ENCODE data around the gene HECW1.

HECW1 gene

DNA sequence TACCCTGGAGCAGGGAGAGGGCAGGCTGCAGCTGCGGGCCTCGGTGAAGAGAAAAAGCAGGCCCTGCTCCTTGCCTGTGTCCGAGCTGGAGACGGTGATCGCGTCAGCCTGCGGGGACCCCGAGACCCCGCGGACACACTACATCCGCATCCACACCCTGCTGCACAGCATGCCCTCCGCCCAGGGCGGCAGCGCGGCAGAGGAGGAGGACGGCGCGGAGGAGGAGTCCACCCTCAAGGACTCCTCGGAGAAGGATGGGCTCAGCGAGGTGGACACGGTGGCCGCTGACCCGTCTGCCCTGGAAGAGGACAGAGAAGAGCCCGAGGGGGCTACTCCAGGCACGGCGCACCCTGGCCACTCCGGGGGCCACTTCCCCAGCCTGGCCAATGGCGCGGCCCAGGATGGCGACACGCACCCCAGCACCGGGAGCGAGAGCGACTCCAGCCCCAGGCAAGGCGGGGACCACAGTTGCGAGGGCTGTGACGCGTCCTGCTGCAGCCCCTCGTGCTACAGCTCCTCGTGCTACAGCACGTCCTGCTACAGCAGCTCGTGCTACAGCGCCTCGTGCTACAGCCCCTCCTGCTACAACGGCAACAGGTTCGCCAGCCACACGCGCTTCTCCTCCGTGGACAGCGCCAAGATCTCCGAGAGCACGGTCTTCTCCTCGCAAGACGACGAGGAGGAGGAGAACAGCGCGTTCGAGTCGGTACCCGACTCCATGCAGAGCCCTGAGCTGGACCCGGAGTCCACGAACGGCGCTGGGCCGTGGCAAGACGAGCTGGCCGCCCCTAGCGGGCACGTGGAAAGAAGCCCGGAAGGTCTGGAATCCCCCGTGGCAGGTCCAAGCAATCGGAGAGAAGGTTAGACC is 332.5 kb downstream of the HECW1 start:
- DNase-seq, result no peak

DNA sequence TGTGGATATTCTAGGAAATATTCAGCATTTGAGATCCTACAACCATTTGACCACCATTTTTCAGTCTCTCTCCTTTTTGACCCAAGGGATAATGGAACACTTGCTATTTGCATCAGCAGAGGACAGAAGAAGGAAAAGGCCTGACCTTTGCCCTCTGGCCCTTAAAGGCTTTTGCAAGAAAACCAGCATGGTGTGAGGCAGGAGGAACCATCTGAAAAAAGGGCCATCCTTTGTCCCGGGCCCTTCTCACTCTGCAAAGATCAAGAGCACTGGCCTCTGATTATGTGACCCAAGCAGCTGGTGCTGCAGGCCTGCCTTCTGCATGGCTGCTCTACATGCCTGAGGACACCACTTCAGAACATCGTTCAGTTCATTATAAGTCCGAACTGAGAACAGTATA is 337.1 kb downstream of the HECW1 start:
- no peak for DNase-seq

DNA sequence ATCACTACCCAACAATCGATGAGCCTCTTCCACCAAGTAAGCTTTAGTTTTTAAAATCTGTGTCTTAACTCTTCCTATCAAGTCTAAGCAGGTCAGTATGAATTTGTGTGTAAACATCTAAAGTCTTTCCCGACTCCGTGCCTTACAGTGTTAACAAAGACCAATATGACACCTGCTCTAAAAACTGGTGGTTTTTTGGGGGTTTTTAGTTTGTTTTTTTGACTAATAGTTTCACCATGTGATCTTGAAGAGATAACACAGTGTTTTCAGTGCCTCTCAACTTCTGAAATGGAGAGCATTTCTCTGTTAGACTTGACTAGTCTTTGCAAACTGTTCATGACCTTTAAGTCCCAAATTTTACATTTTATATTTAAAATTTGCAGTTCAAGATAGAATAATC is 338.4 kb downstream of the HECW1 start:
- no peak for DNase-seq

DNA sequence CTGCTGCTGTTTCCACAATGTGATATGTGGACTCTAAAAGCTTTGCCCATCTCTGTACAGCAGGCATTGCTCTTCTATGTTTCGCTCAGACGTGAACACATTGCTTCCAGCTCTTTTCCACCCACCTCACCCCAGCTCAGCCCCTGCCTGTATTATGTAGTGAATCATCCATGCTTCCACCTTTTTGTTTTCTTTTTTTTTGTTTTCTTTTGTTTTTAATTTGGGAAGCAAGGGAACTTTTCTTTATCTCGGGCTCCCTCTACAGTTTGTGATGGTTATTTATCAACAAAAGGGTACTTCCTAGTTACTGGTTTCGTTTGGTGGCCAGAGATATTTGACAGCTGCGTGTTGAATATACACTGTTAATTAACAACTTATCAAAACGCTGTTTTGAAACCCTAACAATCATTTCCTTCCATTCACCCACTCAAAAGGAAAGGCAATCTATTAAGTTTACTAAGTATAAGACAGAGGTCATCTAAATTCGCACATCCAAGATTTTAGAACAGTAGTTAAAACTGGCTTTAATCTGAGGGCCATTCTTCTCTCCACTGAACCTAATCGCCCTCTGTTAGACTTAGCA is 342.6 kb downstream of the HECW1 start:
- no peak for DNase-seq

DNA sequence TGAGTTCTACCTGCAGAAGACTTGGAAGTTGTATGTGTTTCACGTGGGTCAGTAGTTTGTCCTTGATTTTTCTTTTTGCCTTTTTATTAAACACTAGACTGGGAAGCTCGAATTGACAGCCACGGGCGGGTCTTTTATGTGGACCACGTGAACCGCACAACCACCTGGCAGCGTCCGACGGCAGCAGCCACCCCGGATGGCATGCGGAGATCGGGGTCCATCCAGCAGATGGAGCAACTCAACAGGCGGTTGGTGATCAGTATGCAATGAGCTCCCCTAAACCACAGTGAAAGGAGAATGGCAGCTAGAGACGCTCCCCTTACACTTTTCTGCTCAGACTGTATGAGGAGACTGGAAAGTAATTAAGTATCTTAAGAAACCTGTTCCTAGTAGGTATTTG is 343.8 kb downstream of the HECW1 start:
- DNase-seq, result no peak

- no peak for DNase-seq
These were observed 346.0 kb downstream of the HECW1 start for GRCh38 chr7:43458330-43459018.

DNA sequence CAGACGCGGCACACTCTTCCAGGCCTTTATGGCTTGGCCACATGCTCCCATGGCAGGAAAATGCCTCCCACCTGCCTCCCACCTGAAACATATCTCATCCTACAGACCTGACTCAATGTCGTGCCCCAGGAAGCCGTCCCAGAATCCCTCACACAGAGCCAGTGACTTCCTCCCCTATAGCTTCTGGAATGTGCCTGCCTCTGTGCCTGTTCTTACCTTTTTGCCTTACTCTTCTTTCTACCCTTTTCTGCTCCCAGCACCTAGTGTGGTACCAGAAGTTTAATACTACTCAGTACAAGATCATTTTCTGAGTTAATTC is 346.5 kb downstream of the HECW1 start:
- DNase-seq, result no peak

- DNase-seq, result no peak
These were observed 348.4 kb downstream of the HECW1 start for GRCh38 chr7:43460733-43461348.

- DNase-seq, result no peak
These were observed 349.0 kb downstream of the HECW1 start for GRCh38 chr7:43461349-43462024.

DNA sequence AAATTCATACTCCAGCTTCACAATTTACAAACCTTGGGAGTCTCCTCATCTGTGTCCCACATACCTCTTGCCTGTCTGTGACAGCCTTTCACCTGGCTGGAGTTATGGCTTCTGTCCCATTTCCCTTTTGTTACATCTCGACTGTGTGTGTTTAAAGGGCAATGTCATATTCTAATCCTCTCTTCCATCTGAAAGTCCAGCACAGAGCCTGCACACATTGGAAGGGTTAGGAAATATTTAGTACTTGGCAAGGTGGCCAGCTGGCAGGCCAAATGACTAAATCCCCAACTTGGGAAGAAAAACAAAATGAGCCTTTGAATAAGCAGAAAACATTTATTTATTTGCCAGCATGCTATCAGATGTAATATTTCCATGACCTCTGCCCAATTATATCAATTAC is 350.4 kb downstream of the HECW1 start:
- no peak for DNase-seq

GRCh38 chr7:43463401-43463980 is 351.0 kb downstream of the HECW1 start:
- DNase-seq, result no peak

- DNase-seq, result no peak
These were observed 353.4 kb downstream of the HECW1 start for GRCh38 chr7:43465581-43466554.

GRCh38 chr7:43467406-43467805 is 355.0 kb downstream of the HECW1 start:
- no peak for DNase-seq

GRCh38 chr7:43467846-43468245 is 355.4 kb downstream of the HECW1 start:
- DNase-seq, result no peak

- DNase-seq, result no peak
These were observed 356.6 kb downstream of the HECW1 start for GRCh38 chr7:43469051-43469450.

DNA sequence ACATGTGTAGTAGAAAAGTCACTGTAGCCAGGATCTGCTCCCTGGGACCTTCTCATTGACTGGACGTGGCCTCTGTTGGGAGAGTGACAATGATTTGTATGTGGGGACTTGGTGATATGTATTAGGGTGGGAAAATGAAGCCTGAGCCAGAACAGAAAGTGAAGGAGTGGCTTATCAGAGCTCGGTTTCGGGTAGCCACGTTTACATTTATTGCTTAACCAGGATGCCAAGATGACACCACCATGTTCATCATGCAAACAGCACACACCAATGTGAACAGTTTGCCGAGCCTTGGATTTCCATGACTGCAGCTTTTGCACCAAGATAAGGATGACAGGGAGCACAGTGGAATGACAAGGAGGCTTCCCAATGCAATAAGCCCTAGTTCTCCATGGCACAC is 357.7 kb downstream of the HECW1 start:
- DNase-seq, result no peak

DNA sequence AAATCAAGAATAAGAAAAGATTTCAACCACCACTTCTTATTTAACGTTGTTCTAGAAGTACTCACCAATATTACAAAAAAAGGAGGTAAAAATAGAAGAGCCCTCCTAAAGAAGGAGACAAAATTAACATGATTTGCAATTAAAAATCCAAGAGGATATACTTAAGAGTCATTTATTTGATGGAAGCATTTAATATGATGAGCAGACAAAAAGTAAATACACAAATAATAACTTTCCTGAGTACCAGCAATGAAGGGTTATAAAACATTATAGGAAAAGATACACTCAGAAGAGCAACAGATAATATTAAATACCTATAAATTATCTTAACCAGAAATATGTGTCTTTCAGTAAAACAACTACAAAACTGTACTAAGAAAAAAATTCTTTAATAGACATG is 363.5 kb downstream of the HECW1 start:
- DNase-seq, result no peak

- no peak for DNase-seq
These were observed 364.4 kb downstream of the HECW1 start for GRCh38 chr7:43476896-43477295.

- DNase-seq, result no peak
These were observed 366.6 kb downstream of the HECW1 start for GRCh38 chr7:43479042-43479441.

- no peak for DNase-seq
These were observed 367.1 kb downstream of the HECW1 start for GRCh38 chr7:43479543-43479942.

DNA sequence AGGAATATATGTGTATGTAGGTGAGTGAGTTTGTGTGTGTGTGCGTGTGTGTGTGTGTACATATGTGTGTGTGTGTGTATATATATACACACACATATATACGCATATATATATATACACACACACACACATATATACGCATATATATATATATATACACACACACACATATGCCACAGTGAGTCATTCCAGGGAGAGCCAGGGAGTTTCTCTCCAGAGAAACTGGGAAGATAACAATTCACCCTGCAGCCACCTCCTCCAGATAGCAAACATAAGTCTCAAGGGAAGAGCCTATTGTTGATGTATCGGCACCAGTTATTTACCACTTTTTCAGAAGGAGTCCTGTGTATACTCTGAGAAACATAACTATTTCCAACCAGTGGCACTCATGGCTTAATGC is 368.1 kb downstream of the HECW1 start:
- DNase-seq, result no peak

Data from DMS 273 treated with DMSO at 0.1 percent for 48 hours (cell line).